Nephron progenitor cell (in vitro differentiated cells): ENCODE measurements around the gene GSG1L.

Experiments
- DNase-seq: peaks from one replicate; pipeline ENCODE4 v3.0.0; 2021
- H3K27ac Mint-ChIP-seq: 2 replicates; pipeline ENCODE4 v1.8.0; 2021; ENCODE audit warnings: mild to moderate bottlenecking, moderate library complexity, mixed read lengths
- H3K27me3 Mint-ChIP-seq: 2 replicates; pipeline ENCODE4 v1.8.0; 2021; ENCODE audit warnings: mild to moderate bottlenecking, low read depth, mixed read lengths; ENCODE audit not compliant: poor library complexity
- H3K36me3 Mint-ChIP-seq: 2 replicates; pipeline ENCODE4 v1.8.0; 2021; ENCODE audit warnings: low read depth, mixed read lengths
- H3K4me1 Mint-ChIP-seq: 2 replicates; pipeline ENCODE4 v1.8.0; 2021; ENCODE audit warnings: mixed read lengths
- H3K4me3 Mint-ChIP-seq: 2 replicates; pipeline ENCODE4 v1.8.0; 2021; ENCODE audit warnings: mild to moderate bottlenecking, moderate library complexity, mixed read lengths
- H3K9me3 Mint-ChIP-seq: 2 replicates; pipeline ENCODE4 v1.8.0; 2021; ENCODE audit warnings: mild to moderate bottlenecking, moderate library complexity, mixed read lengths
- TF ChIP-seq, protein P1 (sequence below): fragments of 200-600 bp; sonication (generic); IDR thresholded peaks from 2 replicates; pipeline ENCODE4 v1.5.0; 2021; ENCODE audit warnings: antibody characterized with exemption

Gene GSG1L

GRCh38 chr16:27777527-27777926 is 286.0 kb downstream of the GSG1L start:
- TF ChIP-seq, protein P1, sequence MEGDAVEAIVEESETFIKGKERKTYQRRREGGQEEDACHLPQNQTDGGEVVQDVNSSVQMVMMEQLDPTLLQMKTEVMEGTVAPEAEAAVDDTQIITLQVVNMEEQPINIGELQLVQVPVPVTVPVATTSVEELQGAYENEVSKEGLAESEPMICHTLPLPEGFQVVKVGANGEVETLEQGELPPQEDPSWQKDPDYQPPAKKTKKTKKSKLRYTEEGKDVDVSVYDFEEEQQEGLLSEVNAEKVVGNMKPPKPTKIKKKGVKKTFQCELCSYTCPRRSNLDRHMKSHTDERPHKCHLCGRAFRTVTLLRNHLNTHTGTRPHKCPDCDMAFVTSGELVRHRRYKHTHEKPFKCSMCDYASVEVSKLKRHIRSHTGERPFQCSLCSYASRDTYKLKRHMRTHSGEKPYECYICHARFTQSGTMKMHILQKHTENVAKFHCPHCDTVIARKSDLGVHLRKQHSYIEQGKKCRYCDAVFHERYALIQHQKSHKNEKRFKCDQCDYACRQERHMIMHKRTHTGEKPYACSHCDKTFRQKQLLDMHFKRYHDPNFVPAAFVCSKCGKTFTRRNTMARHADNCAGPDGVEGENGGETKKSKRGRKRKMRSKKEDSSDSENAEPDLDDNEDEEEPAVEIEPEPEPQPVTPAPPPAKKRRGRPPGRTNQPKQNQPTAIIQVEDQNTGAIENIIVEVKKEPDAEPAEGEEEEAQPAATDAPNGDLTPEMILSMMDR, result no peak
- no peak overlapping the region for H3K27ac Mint-ChIP-seq
- no peaks in the 10 kb centered on the region for H3K9me3 Mint-ChIP-seq
- DNase-seq, result no peak
- H3K4me3 Mint-ChIP-seq, result no peak overlapping the region
- H3K4me1 Mint-ChIP-seq, result peaks cover 17% of the 10 kb centered on the region
- H3K36me3 Mint-ChIP-seq, result peaks cover 9% of the 10 kb centered on the region
- no peaks in the 10 kb centered on the region for H3K27me3 Mint-ChIP-seq

DNA sequence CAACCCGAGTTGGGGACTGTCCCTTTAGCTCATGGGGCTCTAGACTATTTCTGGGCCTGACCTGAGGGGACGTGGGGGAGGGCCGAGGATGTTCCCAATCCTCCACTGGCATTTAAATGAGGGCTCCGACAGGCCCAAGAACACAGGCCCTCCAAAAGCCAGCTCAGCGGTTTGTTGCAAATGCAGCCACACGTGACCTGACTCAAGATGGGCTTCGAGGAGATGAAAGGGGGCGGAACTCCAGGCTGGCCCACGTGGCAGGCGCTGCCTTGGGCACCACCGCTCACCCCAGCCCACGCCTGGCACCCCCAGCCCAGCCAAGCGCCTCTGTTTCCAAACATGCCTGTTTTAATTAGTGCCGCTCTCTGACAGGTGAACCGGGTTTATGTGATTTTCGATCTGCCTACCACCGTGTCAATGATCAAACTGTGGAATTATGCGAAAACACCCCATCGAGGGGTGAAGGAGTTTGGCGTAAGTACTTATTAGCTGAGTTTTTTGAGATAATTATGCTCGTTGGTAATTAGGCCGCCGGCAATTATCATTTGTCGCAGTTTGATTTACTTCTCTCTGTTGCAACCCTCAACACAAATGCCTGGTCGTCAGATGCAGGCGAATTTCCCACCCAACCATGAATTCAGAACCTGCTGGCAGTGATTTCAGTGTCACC is 286.8 kb downstream of the GSG1L start:
- Mint-ChIP-seq H3K9me3 (no peaks in the 10 kb centered on the region), H3K36me3 (peaks cover 10% of the 10 kb centered on the region), H3K4me3 (no peak overlapping the region), H3K27me3 (no peaks in the 10 kb centered on the region), H3K27ac (no peak overlapping the region), H3K4me1 (peaks cover 10% of the 10 kb centered on the region)
- no peak for DNase-seq
- TF ChIP-seq, protein P1, result no peak

GRCh38 chr16:27775254-27775653 is 288.3 kb downstream of the GSG1L start:
- H3K27ac Mint-ChIP-seq, result no peak overlapping the region
- H3K36me3 Mint-ChIP-seq, result peaks cover 17% of the 10 kb centered on the region
- TF ChIP-seq, protein P1, result no peak
- DNase-seq, result no peak
- H3K27me3 Mint-ChIP-seq, result no peaks in the 10 kb centered on the region
- H3K9me3 Mint-ChIP-seq, result no peaks in the 10 kb centered on the region
- H3K4me1 Mint-ChIP-seq, result peaks cover 6% of the 10 kb centered on the region
- no peak overlapping the region for H3K4me3 Mint-ChIP-seq

DNA sequence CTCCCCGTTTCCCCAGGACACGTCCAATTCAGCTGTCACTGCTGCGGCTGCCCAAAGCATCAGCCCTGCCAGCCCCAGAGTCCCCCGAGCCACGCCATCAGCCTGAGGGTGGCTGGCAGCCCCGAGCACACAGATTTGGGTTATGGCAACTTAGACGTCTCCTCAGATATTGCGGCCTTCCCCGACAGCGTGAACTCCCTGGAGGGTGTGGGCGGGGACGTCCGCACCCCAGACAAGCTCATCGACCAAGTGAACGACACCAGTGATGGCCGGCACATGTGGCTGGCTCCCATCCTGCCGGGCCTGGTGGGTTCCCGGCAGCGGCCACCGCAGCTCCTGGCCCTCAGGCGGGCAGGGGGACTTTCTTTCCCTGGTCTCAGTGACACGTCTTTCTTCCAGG is 288.7 kb downstream of the GSG1L start:
- no peaks in the 10 kb centered on the region for H3K9me3 Mint-ChIP-seq
- no peak overlapping the region for H3K27ac Mint-ChIP-seq
- TF ChIP-seq, protein P1, result no peak
- no peak for DNase-seq
- H3K36me3 Mint-ChIP-seq, result peaks cover 18% of the 10 kb centered on the region
- H3K4me3 Mint-ChIP-seq, result no peak overlapping the region
- no peaks in the 10 kb centered on the region for H3K27me3 Mint-ChIP-seq
- H3K4me1 Mint-ChIP-seq, result peaks cover under 1% of the 10 kb centered on the region

GRCh38 chr16:27773344-27773743 is 290.2 kb downstream of the GSG1L start:
- no peak overlapping the region for H3K4me3 Mint-ChIP-seq
- TF ChIP-seq, protein P1, result no peak
- H3K27ac Mint-ChIP-seq, result no peak overlapping the region
- H3K4me1 Mint-ChIP-seq, result no peaks in the 10 kb centered on the region
- H3K36me3 Mint-ChIP-seq, result peaks cover 23% of the 10 kb centered on the region
- H3K9me3 Mint-ChIP-seq, result no peaks in the 10 kb centered on the region
- DNase-seq, result no peak
- no peaks in the 10 kb centered on the region for H3K27me3 Mint-ChIP-seq
